Measurements from ENCODE around the gene PDE9A.
A peak's percentile ranks its signal among the peaks of the same experiment; 100 is the strongest.

PDE9A gene

DNA sequence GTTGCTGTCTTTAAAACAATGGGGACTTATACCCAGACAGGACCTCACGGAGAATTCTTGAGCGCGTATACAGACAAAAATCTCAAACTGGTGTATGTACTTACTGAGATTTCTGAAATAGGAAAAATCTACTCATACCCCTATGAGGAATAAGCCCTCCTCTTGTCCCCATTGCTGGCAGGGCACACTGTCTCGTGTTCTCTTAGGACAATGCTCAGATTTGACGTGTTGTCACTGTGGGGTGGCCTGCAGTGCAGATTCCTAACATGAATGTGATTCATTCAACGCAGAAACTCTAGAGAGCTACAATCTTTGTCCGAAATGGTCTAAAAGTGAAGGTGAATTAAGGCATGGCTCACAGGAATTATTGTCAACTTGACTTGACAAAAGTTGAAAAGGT, 31.1 kb upstream of the PDE9A start:
- Histone ChIP-seq H3K36me3 (ENCODE audit: control insufficient read depth in 4 of 4, insufficient read depth in 4 of 4, low read length in 3 of 4) (no peaks in the 10 kb centered on the region), H3K27me3 (replicated peaks in 2 of 5; ENCODE audit: control insufficient read depth in 4 of 5, insufficient read depth in 5 of 5, low read length in 4 of 5) (peaks cover 0 to 4% (median 0%) of the 10 kb centered on the region in 5 experiments), H3K4me1 (ENCODE audit: control extremely low read depth in 1 of 4, control insufficient read depth in 4 of 4, insufficient read depth in 4 of 4, low read length in 3 of 4) (peaks cover 0 to 17% (median 15%) of the 10 kb centered on the region in 4 experiments), H3K4me3 (ENCODE audit: control insufficient read depth in 1 of 7, extremely low read depth in 1 of 7, insufficient read depth in 4 of 7, low read depth in 2 of 7, low read length in 6 of 7) (no peak overlapping the region), H3K27ac (ENCODE audit: insufficient read depth in 1 of 2, low read depth in 1 of 2, low read length in 2 of 2, poor library complexity in 1 of 2, severe bottlenecking in 2 of 2) (no peak overlapping the region), H3K9me3 (ENCODE audit: control extremely low read depth in 1 of 5, control insufficient read depth in 4 of 5, insufficient read depth in 2 of 5, low read depth in 1 of 5, low read length in 4 of 5) (no peaks in the 10 kb centered on the region)
- ChIA-PET CTCF (interaction anchor here (1.1 to 1.2 kb wide), 2 partner anchors 26 to 61 kb away, joined by 3 read pairs; no protein-coding TSS in a partner anchor), POLR2A (no interaction called here)
- WGBS (ENCODE audit: insufficient coverage) = 94% methylated on average over 7 of the region's 7 CpGs
- DNase-seq = no peak

GRCh38 chr21:42623694-42624093, 29.7 kb upstream of the PDE9A start:
- ChIA-PET CTCF (no interaction called here), POLR2A (no interaction called here)
- H3K27ac ChIP-seq (ENCODE audit: insufficient read depth in 1 of 2, low read depth in 1 of 2, low read length in 2 of 2, poor library complexity in 1 of 2, severe bottlenecking in 2 of 2) = no peak overlapping the region
- no peaks in the 10 kb centered on the region for H3K9me3 ChIP-seq (ENCODE audit: control extremely low read depth in 1 of 5, control insufficient read depth in 4 of 5, insufficient read depth in 2 of 5, low read depth in 1 of 5, low read length in 4 of 5)
- DNase-seq = no peak
- H3K4me3 ChIP-seq (ENCODE audit: control insufficient read depth in 1 of 7, extremely low read depth in 1 of 7, insufficient read depth in 4 of 7, low read depth in 2 of 7, low read length in 6 of 7) = no peak overlapping the region
- WGBS (ENCODE audit: insufficient coverage) = 94% methylated on average over 7 of the region's 7 CpGs
- peaks cover 0 to 2% (median 0%) of the 10 kb centered on the region in 5 experiments for H3K27me3 ChIP-seq (replicated peaks in 2 of 5; ENCODE audit: control insufficient read depth in 4 of 5, insufficient read depth in 5 of 5, low read length in 4 of 5)
- H3K4me1 ChIP-seq (ENCODE audit: control extremely low read depth in 1 of 4, control insufficient read depth in 4 of 4, insufficient read depth in 4 of 4, low read length in 3 of 4) = peaks cover 0 to 17% (median 15%) of the 10 kb centered on the region in 4 experiments
- H3K36me3 ChIP-seq (ENCODE audit: control insufficient read depth in 4 of 4, insufficient read depth in 4 of 4, low read length in 3 of 4) = no peaks in the 10 kb centered on the region

GRCh38 chr21:42624095-42624790, 29.2 kb upstream of the PDE9A start:
- ChIA-PET CTCF (interaction anchor here (1.1 kb wide), 1 partner anchor 209 kb away, joined by 3 read pairs; no protein-coding TSS in a partner anchor), POLR2A (no interaction called here)
- Histone ChIP-seq H3K36me3 (ENCODE audit: control insufficient read depth in 4 of 4, insufficient read depth in 4 of 4, low read length in 3 of 4) (no peaks in the 10 kb centered on the region), H3K4me3 (ENCODE audit: control insufficient read depth in 1 of 7, extremely low read depth in 1 of 7, insufficient read depth in 4 of 7, low read depth in 2 of 7, low read length in 6 of 7) (no peak overlapping the region), H3K27me3 (replicated peaks in 2 of 5; ENCODE audit: control insufficient read depth in 4 of 5, insufficient read depth in 5 of 5, low read length in 4 of 5) (no peaks in the 10 kb centered on the region), H3K4me1 (ENCODE audit: control extremely low read depth in 1 of 4, control insufficient read depth in 4 of 4, insufficient read depth in 4 of 4, low read length in 3 of 4) (peaks cover 0 to 17% (median 15%) of the 10 kb centered on the region in 4 experiments), H3K27ac (ENCODE audit: insufficient read depth in 1 of 2, low read depth in 1 of 2, low read length in 2 of 2, poor library complexity in 1 of 2, severe bottlenecking in 2 of 2) (no peak overlapping the region), H3K9me3 (ENCODE audit: control extremely low read depth in 1 of 5, control insufficient read depth in 4 of 5, insufficient read depth in 2 of 5, low read depth in 1 of 5, low read length in 4 of 5) (no peaks in the 10 kb centered on the region)
- DNase-seq = peak in 2 of 3 donors; percentile 36
- WGBS (ENCODE audit: insufficient coverage) = 61% methylated on average over 12 of the region's 13 CpGs

DNA sequence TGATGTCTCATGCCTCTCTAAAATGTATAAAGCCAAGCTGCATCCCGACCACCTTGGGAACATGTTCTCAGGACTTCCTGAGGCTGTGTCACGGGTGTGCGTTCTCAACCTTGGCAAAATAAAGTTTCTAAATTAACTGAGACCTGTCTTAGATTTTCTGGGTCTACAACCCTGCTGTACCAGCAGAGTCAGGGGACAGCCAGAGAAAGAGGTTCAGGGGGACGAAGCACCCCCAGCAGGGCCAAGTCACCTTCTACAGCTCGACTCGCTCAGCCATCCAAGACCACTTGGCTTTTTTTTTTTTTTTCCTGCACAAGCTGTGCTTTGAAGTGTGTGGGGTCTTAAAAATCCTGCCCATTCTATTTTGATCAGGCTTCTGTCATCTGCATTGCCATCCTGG, 28.5 kb upstream of the PDE9A start:
- POLR2A ChIA-PET = no interaction called here
- Histone ChIP-seq H3K4me3 (ENCODE audit: control insufficient read depth in 1 of 7, extremely low read depth in 1 of 7, insufficient read depth in 4 of 7, low read depth in 2 of 7, low read length in 6 of 7) (no peak overlapping the region), H3K27ac (ENCODE audit: insufficient read depth in 1 of 2, low read depth in 1 of 2, low read length in 2 of 2, poor library complexity in 1 of 2, severe bottlenecking in 2 of 2) (no peak overlapping the region), H3K4me1 (ENCODE audit: control extremely low read depth in 1 of 4, control insufficient read depth in 4 of 4, insufficient read depth in 4 of 4, low read length in 3 of 4) (peaks cover 0 to 17% (median 15%) of the 10 kb centered on the region in 4 experiments), H3K27me3 (replicated peaks in 2 of 5; ENCODE audit: control insufficient read depth in 4 of 5, insufficient read depth in 5 of 5, low read length in 4 of 5) (no peaks in the 10 kb centered on the region), H3K36me3 (ENCODE audit: control insufficient read depth in 4 of 4, insufficient read depth in 4 of 4, low read length in 3 of 4) (no peaks in the 10 kb centered on the region), H3K9me3 (ENCODE audit: control extremely low read depth in 1 of 5, control insufficient read depth in 4 of 5, insufficient read depth in 2 of 5, low read depth in 1 of 5, low read length in 4 of 5) (no peaks in the 10 kb centered on the region)
- no peak for DNase-seq
- CTCF ChIA-PET = interaction anchor here (0.9 to 1.7 kb wide), 5 partner anchors 28 to 219 kb away, joined by 3 to 7 read pairs (median 3); no protein-coding TSS in a partner anchor
- 77% methylated on average over 6 of the region's 6 CpGs for WGBS (ENCODE audit: insufficient coverage)

GRCh38 chr21:42626171-42626570, 27.2 kb upstream of the PDE9A start:
- POLR2A ChIA-PET = interaction anchor here (0.6 kb wide), 2 partner anchors 127 to 228 kb away, joined by 3 to 4 read pairs; no protein-coding TSS in a partner anchor
- Histone ChIP-seq H3K4me1 (ENCODE audit: control extremely low read depth in 1 of 4, control insufficient read depth in 4 of 4, insufficient read depth in 4 of 4, low read length in 3 of 4) (peaks cover 0 to 21% (median 15%) of the 10 kb centered on the region in 4 experiments), H3K27ac (ENCODE audit: insufficient read depth in 1 of 2, low read depth in 1 of 2, low read length in 2 of 2, poor library complexity in 1 of 2, severe bottlenecking in 2 of 2) (no peak overlapping the region), H3K9me3 (ENCODE audit: control extremely low read depth in 1 of 5, control insufficient read depth in 4 of 5, insufficient read depth in 2 of 5, low read depth in 1 of 5, low read length in 4 of 5) (no peaks in the 10 kb centered on the region), H3K4me3 (ENCODE audit: control insufficient read depth in 1 of 7, extremely low read depth in 1 of 7, insufficient read depth in 4 of 7, low read depth in 2 of 7, low read length in 6 of 7) (no peak overlapping the region), H3K36me3 (ENCODE audit: control insufficient read depth in 4 of 4, insufficient read depth in 4 of 4, low read length in 3 of 4) (no peaks in the 10 kb centered on the region), H3K27me3 (replicated peaks in 2 of 5; ENCODE audit: control insufficient read depth in 4 of 5, insufficient read depth in 5 of 5, low read length in 4 of 5) (no peaks in the 10 kb centered on the region)
- 93% methylated on average over 10 of the region's 14 CpGs for WGBS (ENCODE audit: insufficient coverage)
- no peak for DNase-seq
- CTCF ChIA-PET = interaction anchor here (1.1 to 1.7 kb wide), 3 partner anchors 14 to 33 kb away, joined by 3 to 7 read pairs (median 7); no protein-coding TSS in a partner anchor

DNA sequence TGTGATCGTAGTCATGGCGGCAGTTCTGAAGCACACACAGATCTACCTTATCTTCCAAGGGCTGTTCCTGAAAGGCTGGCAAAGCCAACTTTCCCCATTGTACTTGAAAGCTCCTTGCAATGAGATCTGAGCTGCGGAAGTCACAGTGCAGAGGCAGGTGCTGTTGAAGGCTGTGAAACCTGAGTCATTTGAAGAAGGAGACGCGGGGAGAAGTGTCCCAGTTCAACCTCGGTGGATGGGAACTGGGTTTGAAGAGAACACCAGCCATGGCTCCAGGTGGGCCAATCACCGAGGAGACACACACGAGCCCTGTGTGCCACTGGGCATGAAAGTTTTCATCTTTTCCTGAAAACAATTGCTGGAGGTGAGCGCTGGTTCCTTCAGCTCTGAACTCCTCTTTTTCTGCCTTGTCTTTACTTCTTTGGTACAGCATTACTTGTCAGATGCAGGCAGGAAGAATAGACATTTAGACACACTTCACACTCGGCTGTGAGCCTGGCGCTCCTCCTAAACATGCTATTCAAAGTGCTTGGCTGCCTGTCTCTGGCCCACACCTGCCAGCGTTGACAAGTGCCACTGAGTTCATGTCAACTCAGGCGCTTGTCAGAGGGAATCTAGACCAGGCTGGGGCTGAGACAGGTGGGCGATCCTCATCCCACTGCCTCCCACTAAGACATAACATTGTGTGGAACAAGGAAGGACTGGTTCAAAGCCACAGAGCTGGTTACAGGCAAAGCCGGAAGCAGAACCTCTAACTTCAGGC, 25.7 kb upstream of the PDE9A start:
- peak in 2 of 3 donors; percentile 29 to 48 for DNase-seq
- Histone ChIP-seq H3K27me3 (replicated peaks in 2 of 5; ENCODE audit: control insufficient read depth in 4 of 5, insufficient read depth in 5 of 5, low read length in 4 of 5) (no peaks in the 10 kb centered on the region), H3K4me1 (ENCODE audit: control extremely low read depth in 1 of 4, control insufficient read depth in 4 of 4, insufficient read depth in 4 of 4, low read length in 3 of 4) (peaks cover 0 to 21% (median 15%) of the 10 kb centered on the region in 4 experiments), H3K9me3 (ENCODE audit: control extremely low read depth in 1 of 5, control insufficient read depth in 4 of 5, insufficient read depth in 2 of 5, low read depth in 1 of 5, low read length in 4 of 5) (no peaks in the 10 kb centered on the region), H3K4me3 (ENCODE audit: control insufficient read depth in 1 of 7, extremely low read depth in 1 of 7, insufficient read depth in 4 of 7, low read depth in 2 of 7, low read length in 6 of 7) (no peak overlapping the region), H3K36me3 (ENCODE audit: control insufficient read depth in 4 of 4, insufficient read depth in 4 of 4, low read length in 3 of 4) (no peaks in the 10 kb centered on the region), H3K27ac (ENCODE audit: insufficient read depth in 1 of 2, low read depth in 1 of 2, low read length in 2 of 2, poor library complexity in 1 of 2, severe bottlenecking in 2 of 2) (no peak overlapping the region)
- CTCF ChIA-PET = no interaction called here
- POLR2A ChIA-PET = no interaction called here
- WGBS (ENCODE audit: insufficient coverage) = 90% methylated on average over 12 of the region's 15 CpGs
